ENCODE data around the gene RAD23A.

DNA sequence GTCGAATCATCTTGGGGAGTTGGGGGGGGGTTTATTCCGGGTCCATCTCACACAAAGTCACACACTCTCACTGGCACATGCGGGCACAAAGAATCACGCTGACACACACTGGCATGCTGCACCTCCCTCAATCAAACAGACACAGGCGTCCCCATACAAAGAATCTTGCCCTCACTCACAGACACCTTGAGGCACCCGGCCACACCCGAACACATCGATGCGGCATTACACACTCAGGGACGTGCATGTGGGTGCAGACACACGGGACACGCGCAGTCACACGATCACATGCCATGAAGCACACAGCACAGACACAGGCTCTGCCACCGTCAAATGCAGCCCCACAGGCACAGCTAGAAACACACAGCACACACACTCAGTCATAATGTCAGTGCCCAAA lies 57.4 kb downstream of the RAD23A start:
- TF ChIP-seq CTCF (IDR thresholded peaks at IDR 0.05) = no peak
- TF ChIP-seq POLR2A (IDR thresholded peaks at IDR 0.05) = no peak

Measured in thyroid gland (tissue), 4 donors.